Keratinocyte (primary cell): ENCODE data around the gene EGF.

Experiments used
- CTCF ChIP-seq, 3 experiments: IDR thresholded peaks in 1 of 3; conservative IDR thresholded peaks in 1 of 3; optimal IDR thresholded peaks in 1 of 3; 2 replicates in 2 of 3; 3 replicates in 1 of 3; pipeline versions ENCODE3 to v1.5.1; 2011; ENCODE audit warnings: low read length in 3 of 3, mild to moderate bottlenecking in 3 of 3, moderate library complexity in 2 of 3, control low read depth in 1 of 3, inconsistent platforms in 1 of 3; ENCODE audit not compliant: insufficient read depth in 2 of 3; ENCODE audit errors: extremely low read depth in 1 of 3
- EZH2 ChIP-seq: IDR thresholded peaks from one replicate; pipeline ENCODE4 v1.6.1; 2012; ENCODE audit warnings: inconsistent platforms, mild to moderate bottlenecking, low read length, moderate library complexity

- TF ChIP-seq CTCF (optimal IDR thresholded peaks at IDR 0.05 in 1 of 3, IDR thresholded peaks at IDR 0.05 in 1 of 3, conservative IDR thresholded peaks at IDR 0.05 in 1 of 3; ENCODE audit: extremely low read depth in 1 of 3, insufficient read depth in 2 of 3, low read length in 3 of 3), result no peak
- TF ChIP-seq EZH2, result no peak
These were observed 69.8 kb downstream of the EGF start for GRCh38 chr4:109982521-109982920.
